Right ventricle myocardium superior (tissue), 1 donor: Measurements from ENCODE around the gene ANTXR1. TPM values are rescaled to one million over a fixed set of nuclear protein-coding genes. Genes with fewer than 3 reads are reported as not detected.

Experiments
- ATAC-seq: fragments of 200-7000 bp; cut with Tn5 transposase; one replicate; pipeline ENCODE4 v1.9.1; 2020; ENCODE audit warnings: mild to moderate bottlenecking; ENCODE audit not compliant: poor library complexity
- DNase-seq: peaks from one replicate; pipeline ENCODE4 v3.0.0-alpha.2; 2020
- intact Hi-C: fragments of 100-400 bp; cut with DNase I; formaldehyde crosslinking; loops from one replicate; pipeline ENCODE4 v1.11.2; 2022
- total RNA-seq: library from RNA; stranded (reverse); fragmentation: NEBNext Ultra II Directional; extraction: Animal tissue kit (Norgen Biotek cat#: 25700); gene quantifications from one replicate; pipeline ENCODE4 v1.2.1, GENCODE V29; 2021
- donor health status: DM: no; HTN: yes; CAD: no; lungs with severe emphysema.

ANTXR1 gene
- total RNA-seq, 1 donor from 2014 or later, result 31.2 TPM

DNA sequence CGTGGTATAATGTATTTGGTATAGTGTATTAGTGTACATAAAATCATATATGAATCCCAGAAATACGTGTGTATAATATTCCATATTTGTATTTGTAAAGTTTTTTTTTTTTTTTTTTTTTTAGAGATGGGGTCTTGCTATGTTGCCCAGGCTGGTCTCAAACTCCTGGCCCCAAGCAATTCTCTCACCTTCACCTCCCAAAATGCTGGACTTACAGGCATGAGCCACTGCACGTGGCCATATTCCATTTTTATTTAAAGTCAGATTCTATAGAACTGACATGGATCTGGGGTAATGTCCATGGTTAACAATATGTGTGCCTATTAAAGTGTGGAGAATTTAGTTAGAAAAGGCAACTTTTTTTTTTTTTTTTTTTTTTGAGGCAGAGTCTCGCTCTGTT lies 71.5 kb downstream of the ANTXR1 start:
- intact Hi-C loops, result no loop called here
- no peak for DNase-seq
- ATAC-seq, result no peak

DNA sequence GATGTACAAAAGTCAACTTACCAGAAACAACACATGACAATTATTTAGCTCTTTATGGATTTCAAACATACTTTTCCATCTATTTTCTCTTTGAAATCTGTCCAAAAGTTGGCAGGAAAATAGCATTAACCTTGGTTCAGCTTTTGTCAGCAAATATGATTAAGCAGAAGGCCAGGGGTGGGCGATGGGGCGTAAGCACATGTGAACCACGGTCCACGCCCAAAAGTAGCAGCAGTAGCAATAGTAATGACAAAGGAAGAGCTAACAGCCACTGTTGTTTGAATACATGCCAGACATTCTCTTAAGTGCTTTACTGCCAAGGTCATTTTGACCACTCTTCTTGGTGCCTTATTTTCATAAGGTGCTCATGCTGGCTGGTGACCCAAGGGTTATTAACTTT lies 73.5 kb downstream of the ANTXR1 start:
- intact Hi-C loops, result no loop called here

DNA sequence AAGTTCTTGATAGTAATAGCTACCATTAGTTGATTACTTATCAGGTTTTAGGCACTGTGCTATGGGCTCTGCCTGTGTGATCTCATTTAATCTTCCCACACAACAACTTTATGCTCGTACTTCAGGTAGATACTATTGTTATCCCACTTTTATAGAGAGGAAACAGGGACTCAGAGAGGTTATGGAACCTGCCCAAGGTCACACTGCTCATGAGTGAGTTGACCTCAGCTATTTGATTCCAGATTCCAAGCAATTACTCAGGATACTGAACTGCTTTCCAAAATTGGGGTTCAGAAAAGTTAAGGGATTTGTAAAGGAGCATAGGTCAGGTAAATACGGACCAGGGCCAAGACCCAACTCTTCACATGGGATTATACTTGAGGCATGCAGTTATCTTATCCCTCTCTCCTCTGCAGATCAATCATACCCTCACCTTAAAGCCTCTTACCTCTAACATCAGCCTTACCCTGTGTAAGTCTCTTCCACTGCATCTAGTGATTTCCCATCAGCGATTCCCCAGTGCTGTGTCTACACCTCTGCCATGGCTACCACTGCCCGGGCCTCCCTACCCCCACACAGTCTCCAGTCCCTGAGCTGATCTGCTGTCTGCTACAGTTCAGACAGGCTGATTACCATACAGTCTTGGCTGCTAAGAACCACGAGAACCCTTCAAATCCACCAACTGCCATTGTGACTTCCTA lies 74.4 kb downstream of the ANTXR1 start:
- DNase-seq (no peak), ATAC-seq (no peak)
- intact Hi-C loops, result no loop called here

More for the DNA sequence above, 73.5 kb downstream of the ANTXR1 start:
- DNase-seq (no peak), ATAC-seq (no peak)

DNA sequence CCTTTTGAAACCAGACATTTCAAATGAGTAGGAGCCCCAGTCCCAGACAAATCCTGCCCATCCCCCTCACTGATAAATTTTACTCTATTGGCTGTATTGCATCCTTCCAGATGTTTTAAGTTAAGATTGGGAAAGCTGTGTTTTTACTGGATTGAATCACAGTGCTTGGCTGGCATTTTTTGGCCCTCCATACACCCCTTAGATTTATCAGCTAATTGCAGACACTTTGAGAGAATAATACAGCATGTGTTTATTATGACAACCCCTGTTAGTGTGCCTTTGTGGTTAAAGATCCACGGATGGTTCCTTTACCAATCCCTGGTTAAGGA lies 74.9 kb downstream of the ANTXR1 start:
- ATAC-seq (peak; percentile 42), DNase-seq (no peak)
- intact Hi-C loops, result no loop called here

DNA sequence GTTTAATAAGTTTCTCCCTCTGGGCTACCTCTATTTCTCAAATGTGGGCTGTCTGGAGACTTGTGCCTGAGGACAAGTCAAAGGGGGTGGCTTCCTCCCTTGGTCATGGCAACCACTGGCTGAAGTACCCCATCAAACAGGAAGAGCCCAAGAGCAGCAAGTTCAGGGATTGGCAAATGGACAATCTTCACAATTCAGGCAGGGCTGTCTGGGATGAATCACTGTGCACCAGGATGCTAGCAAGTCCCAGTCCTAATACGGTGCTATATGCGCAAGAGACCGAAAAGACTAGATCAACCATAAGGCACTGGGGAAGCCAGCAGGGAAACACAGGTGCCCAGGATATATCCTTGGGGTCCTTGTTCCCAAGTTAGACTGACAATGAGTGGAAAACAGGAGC lies 75.5 kb downstream of the ANTXR1 start:
- ATAC-seq, result no peak
- no peak for DNase-seq
- intact Hi-C loops, result no loop called here

DNA sequence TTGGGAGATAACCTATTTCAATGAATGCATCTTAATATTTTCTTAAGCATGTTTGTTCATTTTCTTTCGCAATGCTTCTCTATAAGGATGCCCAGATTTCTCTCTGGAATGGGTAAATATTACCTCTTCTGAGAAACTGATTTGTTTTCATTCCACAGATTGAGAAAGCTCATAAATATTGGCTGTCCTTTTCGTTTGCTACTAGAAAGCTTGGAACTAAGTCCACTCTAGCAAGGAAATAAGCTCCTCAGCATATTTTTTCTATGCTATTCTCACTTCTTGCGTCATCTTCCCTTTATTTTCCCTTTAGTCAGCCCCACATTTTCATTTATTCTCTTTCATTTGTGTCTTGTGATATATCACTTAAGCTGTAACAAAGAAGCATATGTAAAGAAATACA lies 76.3 kb downstream of the ANTXR1 start:
- ATAC-seq, result peak; percentile 43
- intact Hi-C loops, result no loop called here
- no peak for DNase-seq

DNA sequence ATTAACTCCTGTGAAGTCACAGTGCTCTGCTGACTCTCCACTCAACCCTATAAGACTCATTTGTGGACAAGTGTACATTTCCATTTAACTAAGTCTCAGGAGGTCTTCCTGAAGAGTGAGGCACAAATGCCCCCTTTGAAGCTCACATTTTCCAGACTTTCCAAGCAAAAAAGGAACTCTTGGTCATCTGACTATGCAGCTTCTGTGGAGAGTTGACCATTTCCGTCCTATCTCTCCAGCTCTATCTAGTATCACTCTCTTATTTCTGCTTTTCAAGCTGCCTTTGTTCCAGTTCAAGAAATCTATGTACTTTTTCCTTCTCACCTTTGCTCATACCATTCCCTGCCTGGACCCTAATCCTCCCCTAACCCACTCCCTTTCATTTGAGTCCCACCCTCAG lies 77.0 kb downstream of the ANTXR1 start:
- DNase-seq (no peak), ATAC-seq (no peak)
- intact Hi-C loops, result no loop called here

DNA sequence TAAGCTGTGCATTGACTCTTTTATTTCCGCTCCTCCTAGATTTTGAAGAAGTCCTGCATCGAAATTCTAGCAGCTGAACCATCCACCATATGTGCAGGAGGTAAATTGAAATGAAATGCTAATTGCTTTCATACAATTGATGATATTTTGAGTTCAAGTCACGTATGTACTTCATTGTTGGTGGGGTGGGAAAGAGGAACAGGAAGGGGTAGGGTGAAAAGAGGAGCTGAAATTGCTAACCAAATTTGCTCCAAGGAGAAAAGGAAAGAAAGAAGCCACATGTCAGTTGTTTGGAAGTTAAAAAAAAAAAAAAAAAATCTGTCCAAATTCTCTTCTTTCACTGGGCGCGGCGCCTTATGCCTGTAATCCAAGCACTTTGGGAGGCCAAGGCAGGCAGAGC lies 77.8 kb downstream of the ANTXR1 start:
- intact Hi-C loops, result no loop called here
- no peak for ATAC-seq
- DNase-seq, result no peak

DNA sequence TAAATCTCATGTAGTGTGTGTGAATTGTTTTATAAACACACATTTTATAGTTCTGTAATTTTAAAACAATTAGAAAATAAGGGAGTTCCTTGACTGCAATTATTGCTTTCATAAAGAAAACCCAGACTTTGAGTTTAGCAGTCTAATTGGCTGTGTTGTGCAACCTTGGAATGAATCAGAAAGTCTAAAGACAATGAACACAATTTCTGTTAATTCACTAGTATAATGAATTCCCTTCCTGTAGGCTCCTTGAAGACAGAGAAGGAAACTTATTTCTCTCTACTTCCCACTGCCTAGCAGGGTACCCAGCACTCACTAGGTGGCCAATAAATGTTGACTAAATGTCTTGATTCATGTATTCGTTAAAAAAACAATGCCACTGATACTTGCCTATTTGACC lies 79.9 kb downstream of the ANTXR1 start:
- intact Hi-C loops, result no loop called here
- no peak for DNase-seq
- ATAC-seq, result no peak

DNA sequence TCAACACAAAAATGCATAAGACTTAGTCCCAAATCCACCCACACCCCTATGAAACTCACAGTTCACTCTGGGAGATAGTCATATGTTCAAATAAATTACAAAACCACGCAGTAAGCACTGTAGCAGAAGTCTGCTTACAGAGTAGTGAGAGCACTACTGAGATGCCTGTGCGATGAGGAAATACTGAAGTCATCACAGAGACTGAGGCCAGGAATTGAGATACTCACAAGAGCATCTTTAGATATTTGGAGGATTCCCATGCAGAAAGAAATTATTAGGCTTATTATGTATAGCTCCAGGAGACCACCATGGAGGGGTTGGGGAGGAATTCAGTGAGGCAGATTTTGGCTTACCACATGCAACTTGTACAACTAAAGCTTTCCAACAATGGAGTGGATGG lies 82.3 kb downstream of the ANTXR1 start:
- ATAC-seq (peak; percentile 81), DNase-seq (no peak)
- intact Hi-C loops, result no loop called here

DNA sequence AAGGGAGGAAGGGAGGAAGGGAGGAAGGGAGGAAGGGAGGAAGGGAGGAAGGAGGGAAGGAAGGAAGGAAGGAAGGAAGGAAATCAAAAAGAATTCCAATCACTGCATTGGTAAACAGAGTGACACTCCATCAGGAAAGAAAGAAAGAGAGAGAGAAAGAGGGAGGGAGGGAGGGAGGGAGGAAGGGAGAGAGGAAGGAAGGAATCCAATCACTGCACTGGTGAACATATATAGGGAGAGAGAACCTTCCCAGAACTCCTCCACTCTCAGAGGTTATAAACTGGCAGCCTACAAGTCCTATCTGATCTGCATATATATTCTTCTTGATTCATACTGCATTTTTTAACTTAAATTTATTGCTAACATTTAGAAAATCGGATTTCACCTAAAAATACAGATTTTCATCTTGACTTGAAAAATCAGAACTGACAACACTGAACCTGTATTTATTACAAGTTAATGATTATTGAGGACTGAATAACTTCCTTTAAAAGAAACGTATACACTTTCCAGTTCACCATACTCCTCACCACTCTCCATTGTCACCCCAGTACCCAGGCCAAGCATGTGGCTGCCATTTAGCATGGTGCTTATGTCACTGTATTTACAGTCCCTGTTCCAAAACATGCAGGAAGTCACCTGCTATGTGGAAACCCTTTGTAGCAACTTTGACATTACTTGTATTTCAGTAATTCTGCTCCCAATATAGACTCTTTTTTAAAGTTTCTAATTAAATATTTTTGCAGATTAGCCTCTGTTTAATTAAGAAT lies 83.5 kb downstream of the ANTXR1 start:
- no peak for ATAC-seq
- intact Hi-C loops, result no loop called here
- DNase-seq, result no peak

DNA sequence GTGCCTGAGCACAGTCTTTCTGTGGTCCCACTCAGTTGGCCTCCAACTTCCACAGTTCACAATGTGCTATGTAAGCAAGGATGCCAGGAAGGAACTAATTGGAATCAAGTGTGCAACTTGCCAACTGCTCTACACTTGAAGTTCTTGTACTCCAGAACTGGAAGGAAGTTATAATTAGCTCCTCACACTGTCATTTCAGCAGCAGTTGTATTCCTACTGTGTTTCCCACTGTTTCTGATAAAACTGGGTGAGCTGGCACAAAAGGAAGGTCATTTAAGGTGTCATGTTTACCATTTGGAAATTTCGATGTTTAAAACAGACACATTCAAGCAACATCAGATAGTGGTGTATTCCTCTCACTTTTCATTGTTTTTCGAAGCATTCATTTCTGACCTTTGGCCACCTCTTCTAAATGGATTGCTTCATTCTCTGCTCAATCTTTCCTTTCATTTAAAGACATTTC lies 84.2 kb downstream of the ANTXR1 start:
- no peak for DNase-seq
- ATAC-seq, result peak; percentile 46
- intact Hi-C loops, result no loop called here

DNA sequence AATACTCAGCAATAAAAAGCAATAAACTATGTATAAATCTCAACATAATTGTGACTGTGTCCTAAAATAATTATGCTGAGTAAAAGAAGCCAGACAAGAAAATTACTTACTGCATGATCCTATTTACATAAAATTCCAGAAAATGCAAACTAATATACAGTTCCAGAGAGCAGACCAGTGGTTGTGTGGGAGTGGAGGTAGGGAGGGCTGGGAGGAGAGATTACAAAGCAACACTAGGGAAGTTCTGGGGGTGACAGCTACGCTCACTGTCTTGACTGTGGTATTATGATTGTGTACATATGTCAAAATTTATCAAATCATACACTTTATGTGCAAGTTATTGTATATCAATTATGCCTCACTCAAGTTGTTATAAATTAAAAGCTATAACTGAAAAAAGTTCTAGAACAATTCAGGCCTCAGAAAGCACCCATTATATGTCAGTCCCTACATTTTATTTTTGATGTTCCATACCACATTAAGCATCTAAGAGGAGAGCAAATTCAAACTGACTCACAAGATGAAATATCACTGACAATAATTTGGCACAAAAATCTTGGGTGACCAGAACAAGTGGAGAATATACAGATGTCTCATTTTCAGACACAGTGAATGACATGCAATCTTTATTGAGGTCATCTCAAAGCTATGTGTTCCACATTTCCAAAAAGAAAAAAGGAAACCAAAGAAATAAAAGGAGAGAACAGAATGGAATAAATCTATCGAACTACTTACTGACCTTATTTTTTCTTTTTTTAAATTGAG lies 85.1 kb downstream of the ANTXR1 start:
- DNase-seq, result no peak
- ATAC-seq, result no peak
- intact Hi-C loops, result no loop called here

DNA sequence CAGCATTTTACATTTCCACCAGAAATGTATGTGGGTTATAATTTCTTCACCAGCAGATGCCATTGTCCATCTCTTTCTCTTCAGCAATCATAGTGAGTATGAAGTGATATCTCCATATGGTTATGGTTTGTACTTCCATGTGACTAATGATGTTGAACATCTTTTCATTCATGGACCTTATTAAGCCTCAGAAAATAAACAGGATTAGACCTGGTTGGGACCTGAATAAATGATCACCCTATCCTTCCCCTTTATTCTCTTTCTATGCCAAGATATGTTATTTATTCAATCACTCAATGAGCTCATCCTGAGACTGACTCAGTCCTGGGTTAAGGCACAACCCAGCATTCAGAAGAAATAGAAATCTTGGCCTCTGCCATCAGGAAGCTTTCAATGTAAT lies 86.6 kb downstream of the ANTXR1 start:
- DNase-seq (no peak), ATAC-seq (no peak)
- intact Hi-C loops, result no loop called here

DNA sequence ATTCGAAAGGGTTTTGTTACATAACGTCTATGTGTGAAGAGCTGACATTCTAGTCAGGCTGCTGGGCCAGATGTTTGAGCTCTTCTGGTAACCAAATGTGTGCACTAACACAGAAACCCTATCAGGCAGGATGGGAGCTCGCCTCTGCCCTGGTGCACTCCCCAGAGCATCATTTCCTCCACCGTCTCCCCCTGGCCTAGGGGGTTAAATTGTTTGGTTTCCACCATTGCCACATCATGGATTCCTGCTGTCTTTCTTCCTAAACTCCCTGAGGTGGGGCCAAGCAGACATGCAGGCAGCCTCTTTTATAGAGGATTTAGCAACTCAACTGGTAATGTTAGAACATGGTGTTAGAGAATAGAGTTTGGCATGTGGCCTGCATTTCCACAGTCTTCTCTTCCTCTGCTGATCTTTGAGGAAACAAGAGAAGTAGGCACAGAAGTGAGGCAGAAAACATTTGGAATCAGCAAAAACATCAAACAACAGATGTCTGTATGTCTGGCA lies 87.3 kb downstream of the ANTXR1 start:
- no peak for DNase-seq
- intact Hi-C loops, result no loop called here
- ATAC-seq, result peak; percentile 72

DNA sequence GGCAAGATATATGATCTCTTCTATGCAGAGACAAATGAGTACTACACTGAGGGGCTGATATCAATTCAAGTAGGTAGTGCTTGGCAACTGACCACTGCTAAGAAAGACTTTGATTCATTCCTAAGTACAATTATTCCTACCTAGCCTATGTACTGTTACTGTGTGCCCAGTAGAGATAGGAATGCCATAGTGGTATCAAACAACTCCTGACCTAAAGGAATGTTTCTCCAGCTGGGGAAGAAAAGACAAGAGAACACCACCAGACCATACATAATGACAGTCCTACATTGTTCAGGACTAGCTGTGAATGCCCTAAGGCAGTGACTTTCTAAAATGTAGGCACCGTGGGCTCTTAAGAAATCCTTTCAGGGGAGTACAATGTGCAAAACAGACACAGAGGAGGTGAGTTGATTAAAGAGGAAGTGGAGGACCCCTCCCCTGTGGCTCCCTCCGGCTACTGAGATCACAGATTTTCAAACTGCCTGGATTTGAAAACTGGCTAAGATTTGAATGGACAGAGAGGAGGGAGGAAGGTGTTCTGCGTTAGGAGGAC lies 89.1 kb downstream of the ANTXR1 start:
- intact Hi-C loops, result no loop called here
- no peak for ATAC-seq
- no peak for DNase-seq

DNA sequence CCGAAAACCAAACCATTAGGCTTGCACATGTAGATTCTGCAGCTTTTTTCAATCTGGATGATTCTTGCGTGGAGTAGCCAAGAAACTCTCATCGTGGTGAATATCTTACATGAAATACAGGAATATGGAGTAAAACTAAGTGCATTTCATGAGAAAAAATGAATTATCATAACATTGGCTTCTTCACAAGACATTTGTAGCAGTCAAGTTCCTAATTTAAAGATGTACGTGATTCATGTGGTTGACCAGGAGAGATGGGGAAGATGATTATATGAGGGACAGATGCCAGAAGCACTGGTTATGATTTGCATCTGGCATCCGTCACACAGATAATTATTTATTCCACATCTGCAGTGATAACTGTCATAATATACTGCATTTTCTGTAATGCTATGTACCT lies 90.4 kb downstream of the ANTXR1 start:
- ATAC-seq (no peak), DNase-seq (no peak)
- intact Hi-C loops, result no loop called here

DNA sequence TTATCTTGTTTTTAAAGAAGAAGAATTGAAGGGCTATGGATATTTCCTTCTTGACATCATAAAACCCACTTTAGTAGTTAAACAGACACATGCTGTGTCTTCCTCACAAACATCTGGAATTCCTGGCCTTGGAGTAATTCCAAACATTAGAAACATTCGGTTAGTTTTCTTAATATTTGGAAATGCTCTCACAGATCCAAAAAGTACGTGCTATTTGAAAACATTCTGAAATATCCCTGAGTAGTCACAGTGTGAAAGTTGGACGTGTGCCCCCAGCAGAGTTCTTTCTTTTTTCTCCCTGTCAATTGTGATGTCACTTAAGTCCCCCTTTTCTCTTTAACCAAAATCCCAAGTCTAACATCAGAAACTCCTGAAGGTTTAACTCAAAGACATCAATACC lies 91.3 kb downstream of the ANTXR1 start:
- ATAC-seq (peak; percentile 28), DNase-seq (no peak)
- intact Hi-C loops, result no loop called here

DNA sequence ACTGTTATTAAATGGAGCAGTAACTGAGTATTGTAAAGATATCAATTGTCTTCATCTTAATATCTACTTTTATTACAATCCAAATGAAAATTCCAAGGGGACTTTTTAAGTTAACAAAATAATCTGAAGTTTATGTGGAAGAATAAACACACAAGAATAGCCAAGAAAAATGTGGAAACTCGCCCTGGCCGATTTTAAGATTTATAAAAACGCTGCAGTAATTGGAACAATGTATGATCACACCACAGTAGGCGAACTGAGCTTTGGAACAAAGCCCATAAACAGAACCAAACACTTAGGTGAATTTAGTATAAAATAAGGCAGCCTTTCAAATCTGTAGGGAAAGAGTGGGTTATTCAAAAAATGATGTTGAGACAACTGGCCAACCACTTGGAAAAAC lies 96.3 kb downstream of the ANTXR1 start:
- intact Hi-C loops, result no loop called here
- no peak for ATAC-seq
- no peak for DNase-seq
